NCI-H2081 (cell line): ENCODE results near the gene MT1HL1.
"Not testable (repeated sequence)": the region's sequence is repeated elsewhere in the genome, so short reads cannot be mapped to it uniquely, and the experiment has no call there.

Experiments used
- DNase-seq, 2 experiments: peaks; one replicate each; lab custom pipeline; 2025; lab: John Stamatoyannopoulos, UW

Gene MT1HL1

DNA sequence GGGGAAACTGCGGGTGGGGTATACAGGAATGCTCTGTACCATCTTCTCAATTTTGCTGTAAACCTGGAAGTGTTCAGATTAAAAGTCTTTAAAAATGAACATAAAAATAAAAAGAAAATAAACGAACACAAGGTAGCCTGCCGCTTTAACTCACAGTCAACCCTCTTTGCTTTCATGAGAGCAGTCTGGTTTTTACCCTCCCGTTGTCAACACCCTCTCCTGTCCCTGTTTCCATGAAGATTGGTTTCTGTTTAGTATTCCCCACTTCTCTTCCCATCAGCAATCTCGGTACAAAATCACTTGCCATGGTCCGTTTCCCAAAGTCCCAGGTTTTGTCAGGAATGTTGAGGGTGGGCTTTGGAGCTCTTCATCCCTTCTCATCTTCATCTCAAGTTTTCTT lies 28.8 kb downstream of the MT1HL1 start:
- no peak for DNase-seq

DNA sequence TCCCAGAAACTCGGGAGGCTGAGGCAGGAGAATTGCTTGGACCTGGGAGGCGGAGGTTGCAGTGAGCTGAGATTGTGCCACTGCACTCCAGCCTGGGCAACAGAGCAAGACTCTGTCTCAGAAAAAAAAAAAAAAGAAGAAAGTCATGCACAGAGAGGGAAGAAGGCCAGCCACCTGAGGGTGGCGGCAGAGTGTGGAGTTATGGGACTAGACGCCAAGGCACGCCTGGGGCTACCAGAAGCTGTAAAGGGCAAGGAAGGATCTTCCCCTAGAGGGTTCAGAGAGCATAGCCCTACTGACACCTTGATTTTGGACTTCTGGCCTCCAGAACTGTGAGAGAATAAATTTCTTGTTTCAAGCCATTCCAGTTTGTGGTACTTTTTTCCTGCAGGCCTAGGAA lies 30.2 kb downstream of the MT1HL1 start:
- not testable (repeated sequence) for DNase-seq

DNA sequence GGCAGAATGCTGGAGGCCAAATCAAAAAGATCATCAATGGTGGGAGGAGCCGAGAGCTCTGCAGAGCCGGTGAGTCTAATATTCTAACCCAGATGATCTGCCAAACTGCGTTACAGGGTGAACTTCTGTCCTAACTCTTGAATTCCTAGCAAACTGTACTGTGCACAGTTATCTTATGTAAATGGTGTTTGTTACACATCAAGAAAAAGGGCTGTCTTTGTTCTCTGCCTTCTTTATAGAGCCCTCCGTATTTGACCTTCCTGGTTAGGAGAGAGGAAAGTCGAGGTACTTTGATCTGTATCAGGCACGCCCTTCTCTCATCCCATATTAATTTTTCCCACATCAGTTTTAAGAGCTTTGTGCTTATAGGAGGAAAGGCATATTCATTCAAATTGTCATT lies 37.6 kb downstream of the MT1HL1 start:
- no peak for DNase-seq

DNA sequence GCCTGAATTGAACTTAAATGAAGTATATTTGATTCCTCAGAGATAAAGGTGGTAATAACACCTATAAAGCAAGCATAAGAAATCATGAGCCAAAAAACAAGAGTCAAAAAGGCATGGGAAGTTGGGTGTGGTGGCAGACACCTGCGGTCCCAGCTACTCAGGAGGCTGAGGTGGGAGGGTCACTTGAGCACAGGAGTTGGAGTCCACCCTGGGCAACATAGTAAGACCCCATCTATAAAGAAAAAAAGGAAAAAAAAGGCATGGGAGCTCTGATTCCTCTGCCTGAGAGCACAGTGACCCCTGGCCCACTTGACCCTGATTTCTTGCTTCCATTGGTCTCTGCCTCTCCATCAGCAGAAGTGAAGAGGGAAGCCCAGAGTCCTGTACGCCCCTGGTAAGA lies 40.3 kb downstream of the MT1HL1 start:
- DNase-seq = no peak

DNA sequence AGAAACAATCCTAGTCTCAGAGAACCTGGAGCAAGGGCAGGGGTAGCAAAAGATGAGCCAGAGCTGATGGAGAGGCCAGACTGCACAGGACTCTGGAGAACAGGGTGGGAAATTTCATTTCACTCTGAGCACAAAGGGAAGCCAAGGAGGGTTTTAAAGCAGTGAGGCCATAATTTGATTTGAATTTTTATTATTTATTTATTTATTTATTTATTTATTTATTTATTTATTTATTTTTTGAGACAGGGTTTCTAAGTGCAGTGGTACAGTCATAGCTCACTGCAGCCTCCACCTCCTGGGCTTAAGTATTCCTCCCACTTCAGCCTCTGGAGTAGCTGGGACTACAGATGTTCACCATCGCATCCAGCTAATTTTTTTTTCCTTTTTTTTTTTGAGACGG lies 45.1 kb downstream of the MT1HL1 start:
- DNase-seq = no peak

DNA sequence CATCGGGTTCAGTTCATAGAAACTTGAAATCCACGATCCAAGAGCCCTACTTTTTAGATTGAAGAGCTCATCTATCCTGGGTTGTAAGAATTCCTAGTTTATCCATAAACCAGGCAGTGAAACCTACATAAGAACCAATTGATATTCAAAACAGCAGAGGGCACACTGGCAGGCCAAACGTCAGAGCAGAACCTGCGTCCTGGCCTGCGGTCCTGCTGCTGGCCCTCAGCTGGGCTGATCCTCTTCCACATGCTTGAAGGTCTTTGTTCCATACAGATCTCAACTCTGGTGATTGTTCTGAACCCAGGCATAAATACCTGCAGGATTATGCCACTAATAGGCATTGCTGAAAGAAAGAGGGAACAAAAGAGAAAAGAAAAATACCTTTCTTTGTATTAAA lies 47.0 kb downstream of the MT1HL1 start:
- DNase-seq = no peak
